K562 (cell line): ENCODE data around the gene DYNC1H1. TPM values are rescaled to one million over a fixed set of nuclear protein-coding genes. Genes with fewer than 3 reads are reported as not detected.
"Not testable (repeated sequence)": the region's sequence is repeated elsewhere in the genome, so short reads cannot be mapped to it uniquely, and the experiment has no call there.

Source experiments
- ATAC-seq: fragments of 200-7000 bp; cut with Tn5 transposase; 3 replicates; pipeline ENCODE4 v1.9.1; 2020; ENCODE audit warnings: moderate library complexity
- BruUV-seq: library from RNA; stranded (reverse); fragments of 400-500 nt; replicated peaks from 2 replicates; lab custom pipeline; 2021; lab: Mats Ljungman, UMichigan
- CTCF ChIA-PET: fragments of 300-600 bp; formaldehyde crosslinking; extraction: SDS; loops from one replicate; lab custom pipeline; 2021; ENCODE audit warnings: low intra/inter-chr PET ratio; lab: Yijun Ruan, JAX
- POLR2A ChIA-PET: fragments of 300-600, 350-650 bp; sonication (Branson Sonifier 250); formaldehyde crosslinking; extraction: SDS; loops from one replicate; lab custom pipeline; 2021; ENCODE audit warnings: antibody characterized with exemption, inconsistent platforms; lab: Yijun Ruan, JAX
- DNase-seq, 4 experiments: peaks; one replicate each; pipeline versions ENCODE4 v3.0.0 to v3.0.0-alpha.2; 2011 to 2018; ENCODE audit warnings: low spot score in 3 of 4, mixed read lengths in 3 of 4; ENCODE audit errors: extremely low read depth in 1 of 4
- FAIRE-seq: peaks from 2 replicates; lab custom pipeline; 2011; peaks lifted over from hg19 to GRCh38; lab: Jason Lieb, UNC
- H2AFZ ChIP-seq: 2 replicates; pipeline ENCODE4 v1.6.0; 2011; ENCODE audit warnings: low read depth, low read length, control low read depth, inconsistent platforms
- H3K27ac ChIP-seq: fragments of 200-600 bp; 3 replicates; pipeline ENCODE4 v1.8.0; 2011; ENCODE audit warnings: low read depth, mild to moderate bottlenecking, control low read depth, inconsistent platforms, low read length, moderate library complexity, mixed read lengths; ENCODE audit errors: extremely low read depth
- H3K27me3 ChIP-seq, 2 experiments: fragments of 300-600 bp in 1 of 2; 2 replicates in 1 of 2; 3 replicates in 1 of 2; pipeline versions ENCODE4 v1.6.0 to v1.8.0; 2011; ENCODE audit warnings: inconsistent platforms in 2 of 2, low read length in 2 of 2, mild to moderate bottlenecking in 1 of 2, mixed read lengths in 1 of 2, moderate library complexity in 1 of 2; ENCODE audit not compliant: control insufficient read depth in 2 of 2, insufficient read depth in 2 of 2
- H3K36me3 ChIP-seq: fragments of 300-600 bp; 3 replicates; pipeline ENCODE4 v1.8.0; 2011; ENCODE audit warnings: mild to moderate bottlenecking, low read length, inconsistent platforms; ENCODE audit not compliant: control insufficient read depth, insufficient read depth
- H3K4me1 ChIP-seq, 2 experiments: fragments of 200-600 bp in 1 of 2; replicated peaks in 1 of 2; 2 replicates in 1 of 2; 3 replicates in 1 of 2; pipeline versions ENCODE4 v1.5.1 to v1.8.0; 2011; ENCODE audit warnings: inconsistent platforms in 2 of 2, low read length in 2 of 2, mild to moderate bottlenecking in 1 of 2, mixed read lengths in 1 of 2, moderate library complexity in 1 of 2; ENCODE audit not compliant: control insufficient read depth in 2 of 2, insufficient read depth in 2 of 2
- H3K4me2 ChIP-seq: 2 replicates; pipeline ENCODE4 v1.6.1; 2011; ENCODE audit warnings: low read length, control low read depth, inconsistent platforms, mixed read lengths; ENCODE audit not compliant: insufficient read depth
- H3K4me3 ChIP-seq: fragments of 200-600 bp; sonication (generic), shearing (Covaris generic); 2 replicates; pipeline ENCODE4 v1.5.1; 2016; ENCODE audit warnings: control low read depth, inconsistent platforms
- H3K79me2 ChIP-seq: fragments of 200-600 bp; 3 replicates; pipeline ENCODE4 v1.8.0; 2011; ENCODE audit warnings: low read length, inconsistent platforms; ENCODE audit not compliant: control insufficient read depth, insufficient read depth
- H3K9ac ChIP-seq, 2 experiments: 2 replicates each; pipeline versions ENCODE4 v1.6.0 to v1.6.1; 2011; ENCODE audit warnings: low read depth in 2 of 2, low read length in 2 of 2, control low read depth in 1 of 2, inconsistent platforms in 1 of 2, mild to moderate bottlenecking in 1 of 2, mixed read lengths in 1 of 2; ENCODE audit not compliant: insufficient read depth in 1 of 2
- H3K9me1 ChIP-seq: one replicate; pipeline ENCODE4 v1.6.0; 2011; ENCODE audit warnings: inconsistent platforms, mild to moderate bottlenecking, low read length, moderate library complexity; ENCODE audit not compliant: control insufficient read depth, insufficient read depth
- H3K9me3 ChIP-seq: replicated peaks from 2 replicates; pipeline ENCODE4 v1.5.1; 2011; ENCODE audit warnings: low read depth, low read length, inconsistent platforms; ENCODE audit not compliant: control insufficient read depth, insufficient read depth
- H4K20me1 ChIP-seq: replicated peaks from 2 replicates; pipeline ENCODE4 v1.6.1; 2011; ENCODE audit warnings: low read length, inconsistent platforms, mixed read lengths; ENCODE audit not compliant: control insufficient read depth, insufficient read depth
- CTCFL ChIP-seq: IDR thresholded peaks from 2 replicates; pipeline ENCODE4 v1.6.1; 2011; ENCODE audit warnings: borderline replicate concordance, low read depth, mild to moderate bottlenecking, moderate library complexity, low read length; ENCODE audit not compliant: insufficient read depth, poor library complexity, severe bottlenecking
- RB1 ChIP-seq: fragments of 450-650 bp; IDR thresholded peaks from 2 replicates; pipeline ENCODE4 v1.6.1; 2017; ENCODE audit warnings: low read depth, mild to moderate bottlenecking
- ZNF184 ChIP-seq: sonication (generic); formaldehyde crosslinking; IDR thresholded peaks from 2 replicates; pipeline ENCODE4 v1.5.0; 2020; ENCODE audit warnings: missing genetic modification reagents
- ZNF24 ChIP-seq: fragments of 450-650 bp; IDR thresholded peaks from 2 replicates; pipeline ENCODE4 v1.6.1; 2016
- WGBS: fragments of 100-300 bp; shearing (Covaris generic); methylation state at CpG from one replicate; pipeline ENCODE4 v1.1.6; 2016; ENCODE audit warnings: low coverage, mixed read lengths; ENCODE audit not compliant: insufficient coverage; ENCODE audit errors: missing lambda C conversion rate; 5-methylcytosine and 5-hydroxymethylcytosine counted together
- in situ Hi-C: fragments of 300-500 bp; cut with MboI; formaldehyde crosslinking; loops from 4 replicates; pipeline ENCODE4 v1.15.0; 2018; ENCODE audit warnings: inconsistent platforms, mixed read lengths
- intact Hi-C: fragments of 100-400 bp; cut with micrococcal nuclease; formaldehyde crosslinking; loops from 2 replicates; pipeline ENCODE4 v1.14.2; 2022
- polyA plus RNA-seq, 8 experiments: library from polyadenylated mRNA; depleted of rRNA in 4 of 8; stranded (reverse) in 5 of 8; unstranded in 3 of 8; fragments of >200 nt; fragmentation: Nextera tagmentation in 2 of 8; fragmentation: Illumina TruSeq in 1 of 8; extraction: Ambion mirVana in 2 of 8; extraction: Trizol in 1 of 8; gene quantifications; 2 replicates each; pipeline versions ENCODE4 v1.2.1 to v1.2.3, GENCODE V29; 2011 to 2014; ENCODE audit warnings: inconsistent platforms in 1 of 8, missing spikeins in 1 of 8
- total RNA-seq, 7 experiments: library from RNA; depleted of rRNA in 6 of 7; stranded (reverse); fragments of >200 nt in 6 of 7; fragmentation: Illumina TruSeq in 2 of 7; extraction: Trizol in 2 of 7; gene quantifications; 2 replicates each; pipeline versions ENCODE4 v1.2.1 to v1.2.3, GENCODE V29; 2011 to 2021; ENCODE audit warnings: low replicate concordance in 1 of 7

Gene DYNC1H1
- total and polyA plus RNA-seq, 9 of the 15 experiments (the other 6 are each of a cell fraction or from before 2014, with no cell fraction given): 31.9 to 335 (median 115) TPM

GRCh38 chr14:101970830-101971400, 6.5 kb downstream of the DYNC1H1 start (continued):
- TF ChIP-seq CTCFL (no peak), ZNF24 (no peak), RB1 (no peak), ZNF184 (CRISPR knock-in tag) (no peak)

- H3K4me2 ChIP-seq, H4K20me1 ChIP-seq, CTCF ChIA-PET, H3K9me1 ChIP-seq, DNase-seq, in situ Hi-C loops, H3K9ac ChIP-seq, intact Hi-C loops, FAIRE-seq, BruUV-seq, H2AFZ ChIP-seq, H3K9me3 ChIP-seq, H3K4me3 ChIP-seq, H3K27ac ChIP-seq, H3K27me3 ChIP-seq: not testable (repeated sequence)
- 58% methylated on average over 1 of the region's 2 CpGs for WGBS
- POLR2A ChIA-PET: interaction anchor here (1.1 to 1.4 kb wide), 2 partner anchors 16 to 21 kb away, joined by 3 to 10 read pairs; no protein-coding TSS in a partner anchor
- peak; percentile 29; the same call in 2 of the 3 replicates for ATAC-seq
- H3K36me3 ChIP-seq: peaks cover 56% of the 10 kb centered on the region
- H3K79me2 ChIP-seq: peaks cover 87% of the 10 kb centered on the region
- H3K4me1 ChIP-seq: peaks cover 0 to 13% of the 10 kb centered on the region in 2 experiments; a peak in 3 of 5 replicates
These were observed 7.1 kb downstream of the DYNC1H1 start for GRCh38 chr14:101971458-101971857.
